GM18505 (cell line): ENCODE data around the gene ITFG2.

Experiments
- ATAC-seq: cut with Tn5 transposase; IDR thresholded peaks from one replicate; pipeline ENCODE4 v1.9.1; 2021; ENCODE audit not compliant: unreplicated experiment
- POLR2A ChIP-seq: IDR thresholded peaks from 4 replicates; pipeline ENCODE4 v1.6.1; 2011; ENCODE audit warnings: borderline replicate concordance; ENCODE audit not compliant: insufficient read depth, insufficient read length; ENCODE audit errors: extremely low read depth

Gene ITFG2

GRCh38 chr12:2833327-2833726, 20.9 kb downstream of the ITFG2 start:
- TF ChIP-seq POLR2A: no peak
- no peak for ATAC-seq

GRCh38 chr12:2833810-2834209, 21.3 kb downstream of the ITFG2 start:
- no peak for TF ChIP-seq POLR2A
- ATAC-seq: no peak

DNA sequence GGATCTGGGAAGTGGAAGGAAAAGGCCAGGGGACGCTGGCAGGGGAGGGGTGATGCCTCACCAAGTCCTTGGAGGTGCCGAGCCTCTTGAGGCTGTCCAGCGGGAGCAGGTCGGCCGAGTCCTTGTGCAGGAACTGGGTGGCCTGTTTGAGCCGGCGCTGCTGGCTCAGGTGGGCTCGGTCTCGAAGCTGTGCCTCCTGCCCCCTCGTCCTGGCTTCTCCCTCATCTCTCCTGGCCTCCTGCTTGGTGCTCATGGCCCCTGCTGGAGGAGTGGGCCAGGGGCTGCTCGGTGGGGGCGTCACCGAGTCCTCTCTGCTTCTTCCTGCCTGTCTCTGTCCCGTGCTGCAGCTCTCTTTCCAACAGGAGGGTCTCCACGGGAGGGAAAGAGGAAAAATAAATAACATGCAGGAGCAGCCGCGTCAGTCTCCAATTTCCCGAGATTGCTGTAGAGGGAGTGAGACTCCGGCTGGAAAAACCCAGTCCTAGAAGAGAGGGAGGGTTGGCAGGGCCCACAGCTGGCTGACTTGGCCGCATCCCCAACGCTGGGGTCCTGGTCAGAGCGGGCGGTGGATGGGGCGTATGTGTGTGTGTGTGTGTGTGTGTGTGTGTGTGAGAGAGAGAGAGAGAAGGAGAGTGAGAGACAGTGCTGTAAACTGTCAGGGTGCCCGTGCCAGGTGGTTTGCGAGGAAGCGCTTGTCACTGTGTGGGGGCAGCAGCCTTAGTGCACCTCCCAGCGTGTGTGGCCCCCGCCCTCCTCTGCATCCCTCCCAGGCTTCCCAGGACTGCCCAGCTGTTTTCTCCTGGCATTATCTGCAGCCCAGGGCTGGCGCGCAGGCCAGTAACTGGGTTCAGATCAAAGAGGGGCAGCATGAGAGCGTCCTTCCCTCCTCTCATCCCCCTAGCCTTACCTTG, 22.4 kb downstream of the ITFG2 start, which contains the start of gene NRIP2:
Gene NRIP2 (minus strand): TSS at position 455 of the 911 bp plus-strand sequence. CDS start 52 bp downstream, at position 403.
- ATAC-seq: no peak
- TF ChIP-seq POLR2A: no peak

- TF ChIP-seq POLR2A: no peak
- ATAC-seq: no peak
These were observed 23.4 kb downstream of the ITFG2 start for GRCh38 chr12:2835691-2836403.

- no peak for TF ChIP-seq POLR2A
- ATAC-seq: no peak
These were observed 24.1 kb downstream of the ITFG2 start for GRCh38 chr12:2836574-2836973.

DNA sequence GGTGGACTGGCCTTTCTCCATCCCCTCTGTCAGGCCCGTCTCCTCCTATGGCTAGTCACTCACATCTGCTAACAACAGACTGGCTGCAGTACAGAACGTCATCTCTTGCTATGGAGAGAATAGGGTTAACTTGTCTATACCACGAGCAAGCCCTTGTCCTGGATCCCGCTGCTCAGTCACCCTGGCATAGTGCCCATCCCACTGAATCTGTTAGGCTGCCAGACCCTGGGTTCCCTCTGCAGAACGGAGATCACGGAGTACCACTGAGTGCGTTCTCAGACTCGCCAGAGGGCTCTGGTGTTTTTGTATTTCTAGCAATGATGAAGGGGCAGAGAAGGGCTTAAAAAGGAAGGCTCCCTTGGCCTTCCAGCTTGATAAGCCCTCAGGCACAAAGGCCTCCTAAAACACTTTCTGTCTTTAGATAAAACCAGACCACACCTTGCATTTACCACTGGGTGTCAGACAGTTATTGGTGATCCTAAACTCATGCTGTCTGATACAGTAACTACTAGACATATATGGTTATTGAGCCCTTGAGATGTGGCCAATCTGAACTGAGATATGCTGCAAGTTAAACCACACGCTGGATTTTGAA, 28.7 kb downstream of the ITFG2 start:
- TF ChIP-seq POLR2A: no peak
- no peak for ATAC-seq

DNA sequence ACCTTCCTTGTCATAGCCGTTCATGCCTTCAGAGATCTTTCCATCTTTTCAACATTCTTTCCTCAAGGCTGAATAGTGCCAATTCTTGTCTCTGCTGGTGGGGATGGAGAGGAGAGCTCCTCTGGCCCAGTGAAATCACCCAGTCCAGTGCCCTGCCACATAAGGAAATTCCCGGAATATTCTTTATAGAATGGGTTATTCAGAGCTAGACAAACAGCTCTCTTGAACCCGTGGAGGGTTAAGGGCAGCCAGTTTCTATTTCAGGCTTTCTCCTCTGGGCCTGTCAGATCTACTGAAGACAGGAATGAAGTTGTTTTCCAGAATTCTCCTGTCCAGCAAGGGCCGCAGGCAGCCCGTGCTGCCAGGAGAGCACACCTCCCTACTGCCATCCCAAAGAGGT, 30.5 kb downstream of the ITFG2 start:
- ATAC-seq: no peak

GRCh38 chr12:2844786-2845185, 32.3 kb downstream of the ITFG2 start:
- no peak for TF ChIP-seq POLR2A
- ATAC-seq: no peak

More for the DNA sequence above, 30.5 kb downstream of the ITFG2 start:
- TF ChIP-seq POLR2A: no peak

DNA sequence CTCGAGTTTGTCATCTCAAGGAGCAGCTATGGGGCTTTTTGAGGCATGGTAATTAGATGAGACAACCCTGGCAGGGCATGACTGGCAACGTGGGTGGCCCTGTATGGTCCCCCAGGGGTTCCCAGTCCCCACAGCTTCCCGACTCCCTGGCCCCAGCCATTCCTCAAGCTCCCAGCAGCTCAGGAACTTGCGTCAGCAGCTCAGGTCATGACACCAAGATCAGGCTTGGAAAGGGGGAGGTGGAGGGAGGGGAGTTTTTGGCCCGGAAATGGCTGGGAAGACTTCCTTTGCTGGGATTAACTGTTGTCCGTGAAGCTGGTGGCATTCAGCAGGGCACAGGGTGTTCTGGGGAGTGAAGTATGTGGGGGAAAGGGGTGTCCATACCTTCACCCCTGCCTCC, 32.8 kb downstream of the ITFG2 start:
- no peak for ATAC-seq
- no peak for TF ChIP-seq POLR2A

- no peak for TF ChIP-seq POLR2A
- no peak for ATAC-seq
These were observed 39.5 kb downstream of the ITFG2 start for GRCh38 chr12:2851931-2852330.

DNA sequence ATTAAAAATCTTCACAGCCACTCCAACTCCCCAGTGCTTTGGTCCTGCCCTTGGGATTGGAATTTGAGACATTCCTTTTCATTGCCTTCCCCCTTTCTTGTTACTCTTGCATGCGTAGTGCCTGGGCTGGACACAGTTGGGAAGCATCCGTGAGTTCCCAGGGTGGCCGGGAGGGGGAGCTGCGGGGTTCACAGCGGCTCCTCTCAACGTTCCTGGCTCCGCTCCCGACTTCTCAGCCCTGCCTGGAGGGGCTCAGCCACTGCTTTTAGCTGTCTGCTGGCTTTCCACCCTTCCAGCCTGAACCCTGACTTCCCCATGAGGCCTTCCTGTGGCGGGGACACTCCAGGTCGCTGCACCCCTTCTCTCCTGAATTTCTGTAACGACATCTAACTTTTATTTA, 41.2 kb downstream of the ITFG2 start:
- ATAC-seq: no peak
- no peak for TF ChIP-seq POLR2A

DNA sequence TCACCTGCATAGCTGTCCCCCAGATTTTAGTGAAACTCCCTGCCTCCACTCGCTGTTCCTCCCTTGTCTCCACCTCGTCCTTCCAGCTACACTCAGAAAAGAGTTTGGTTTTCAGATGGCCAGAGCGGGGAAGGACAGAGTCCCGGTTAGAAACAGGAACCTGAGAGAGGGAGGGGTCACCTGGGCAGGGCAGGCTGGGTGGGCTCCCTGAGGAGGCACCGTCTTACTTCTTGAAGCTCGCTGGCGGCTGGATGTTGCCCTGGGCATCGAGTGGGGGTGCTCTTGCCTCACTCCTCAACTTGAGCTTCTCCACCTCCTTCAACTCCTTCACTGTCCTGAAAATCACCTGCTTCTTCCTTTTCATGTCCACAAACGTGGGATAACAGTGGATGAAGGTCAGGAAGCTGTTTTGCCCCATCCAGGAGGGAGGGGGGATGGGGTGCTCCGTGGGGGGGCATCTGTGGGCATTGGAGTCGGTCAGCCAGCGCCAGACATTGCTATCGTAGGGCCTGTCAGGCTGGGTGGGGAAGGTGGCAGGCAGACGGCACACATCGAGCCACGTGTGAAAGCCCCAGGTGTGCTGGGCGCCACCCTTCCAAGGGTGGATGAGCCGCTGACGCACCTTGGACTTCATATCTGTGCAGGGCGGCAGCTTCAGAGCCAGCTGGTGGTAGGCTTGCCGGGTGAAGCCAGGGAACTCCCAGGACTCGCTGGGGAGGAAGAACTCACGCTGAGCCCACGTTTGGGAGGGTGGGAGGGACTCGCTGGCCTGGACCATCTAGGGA, 42.4 kb downstream of the ITFG2 start:
- TF ChIP-seq POLR2A: no peak
- ATAC-seq: no peak

GRCh38 chr12:2855546-2855945, 43.1 kb downstream of the ITFG2 start:
- no peak for ATAC-seq
- TF ChIP-seq POLR2A: no peak
